GM12892 (cell line): ENCODE results near the gene WDR36.

Experiments
- POLR2A ChIP-seq: IDR thresholded peaks from 2 replicates; pipeline ENCODE4 v1.6.1; 2011; ENCODE audit warnings: low read depth, low read length, control low read depth
- POLR2AphosphoS5 ChIP-seq: IDR thresholded peaks from 2 replicates; pipeline ENCODE4 v1.6.1; 2011; ENCODE audit warnings: low read depth, low read length, control low read depth
- TAF1 ChIP-seq: IDR thresholded peaks from 2 replicates; pipeline ENCODE4 v1.6.1; 2011; ENCODE audit warnings: low read depth, mild to moderate bottlenecking, control low read depth, low read length, borderline replicate concordance

GRCh38 chr5:111061618-111062017 lies 30.5 kb upstream of the WDR36 start:
- TF ChIP-seq POLR2AphosphoS5, result no peak
- no peak for TF ChIP-seq TAF1
- no peak for TF ChIP-seq POLR2A
